ENCODE data around the gene SLC44A2.
"Not testable (repeated sequence)": the region's sequence is repeated elsewhere in the genome, so short reads cannot be mapped to it uniquely, and the experiment has no call there.

Gene SLC44A2

GRCh38 chr19:10651851-10652250 lies 26.5 kb downstream of the SLC44A2 start:
- DNase-seq (ENCODE audit: low spot score), result no peak

- DNase-seq (ENCODE audit: low spot score), result no peak
Measured at GRCh38 chr19:10653482-10653731, 28.1 kb downstream of the SLC44A2 start.

- DNase-seq (ENCODE audit: low spot score), result peak; percentile 89
Measured at GRCh38 chr19:10653732-10654609, 28.6 kb downstream of the SLC44A2 start, which contains the start of gene ILF3. ILF3 (plus strand) TSS chr19:10654346; CDS start chr19:10670606, 16,260 bp downstream.

GRCh38 chr19:10654610-10655456 lies 29.5 kb downstream of the SLC44A2 start:
- peak; percentile 88 for DNase-seq (ENCODE audit: low spot score)

- peak; percentile 7 for DNase-seq (ENCODE audit: low spot score)
Measured at GRCh38 chr19:10655457-10656312, 30.3 kb downstream of the SLC44A2 start.

- DNase-seq (ENCODE audit: low spot score), result no peak
Measured at GRCh38 chr19:10660346-10660745, 35.0 kb downstream of the SLC44A2 start.

GRCh38 chr19:10661946-10662345 lies 36.6 kb downstream of the SLC44A2 start:
- DNase-seq (ENCODE audit: low spot score), result no peak

- DNase-seq (ENCODE audit: low spot score), result no peak
Measured at GRCh38 chr19:10662384-10663251, 37.3 kb downstream of the SLC44A2 start.

- not testable (repeated sequence) for DNase-seq (ENCODE audit: low spot score)
Measured at GRCh38 chr19:10663252-10663563, 37.9 kb downstream of the SLC44A2 start.

- no peak for DNase-seq (ENCODE audit: low spot score)
Measured at GRCh38 chr19:10667867-10668266, 42.5 kb downstream of the SLC44A2 start.

- no peak for DNase-seq (ENCODE audit: low spot score)
Measured at GRCh38 chr19:10669246-10669645, 43.9 kb downstream of the SLC44A2 start.

GRCh38 chr19:10670182-10670581 lies 44.8 kb downstream of the SLC44A2 start:
- no peak for DNase-seq (ENCODE audit: low spot score)

- no peak for DNase-seq (ENCODE audit: low spot score)
Measured at GRCh38 chr19:10670876-10671804, 45.8 kb downstream of the SLC44A2 start.

GRCh38 chr19:10671922-10672321 lies 46.6 kb downstream of the SLC44A2 start:
- not testable (repeated sequence) for DNase-seq (ENCODE audit: low spot score)

GRCh38 chr19:10675214-10675613 lies 49.9 kb downstream of the SLC44A2 start:
- DNase-seq (ENCODE audit: low spot score), result not testable (repeated sequence)

- no peak for DNase-seq (ENCODE audit: low spot score)
Measured at GRCh38 chr19:10677751-10678150, 52.4 kb downstream of the SLC44A2 start.

GRCh38 chr19:10678813-10679212 lies 53.5 kb downstream of the SLC44A2 start:
- DNase-seq (ENCODE audit: low spot score), result no peak

- DNase-seq (ENCODE audit: low spot score), result no peak
Measured at GRCh38 chr19:10679743-10680142, 54.4 kb downstream of the SLC44A2 start.

GRCh38 chr19:10680545-10681135 lies 55.3 kb downstream of the SLC44A2 start:
- DNase-seq (ENCODE audit: low spot score), result no peak

- DNase-seq (ENCODE audit: low spot score), result peak; percentile 2
Measured at GRCh38 chr19:10681658-10682057, 56.3 kb downstream of the SLC44A2 start.

Data from iPS-NIHi11 (cell line).